Chondrocyte (in vitro differentiated cells): Measurements from ENCODE around the gene SPNS3. TPM values are rescaled to one million over a fixed set of nuclear protein-coding genes. Genes with fewer than 3 reads are reported as not detected.

Experiments used
- DNase-seq: peaks from one replicate; pipeline ENCODE4 v3.0.0; 2021; ENCODE audit warnings: mixed read lengths, low spot score
- H3K27ac Mint-ChIP-seq: one replicate; pipeline ENCODE4 v1.8.0; 2021; ENCODE audit warnings: mild to moderate bottlenecking, moderate library complexity, mixed read lengths; ENCODE audit not compliant: unreplicated experiment
- H3K27me3 Mint-ChIP-seq: 2 replicates; pipeline ENCODE4 v1.8.0; 2021; ENCODE audit warnings: low read depth, mixed read lengths
- H3K36me3 Mint-ChIP-seq: 2 replicates; pipeline ENCODE4 v1.8.0; 2021; ENCODE audit warnings: low read depth, mixed read lengths
- H3K4me1 Mint-ChIP-seq: 2 replicates; pipeline ENCODE4 v1.8.0; 2021; ENCODE audit warnings: low read depth, mild to moderate bottlenecking, mixed read lengths
- H3K4me3 Mint-ChIP-seq: one replicate; pipeline ENCODE4 v1.8.0; 2021; ENCODE audit warnings: mild to moderate bottlenecking, moderate library complexity, mixed read lengths; ENCODE audit not compliant: unreplicated experiment
- H3K9me3 Mint-ChIP-seq: 2 replicates; pipeline ENCODE4 v1.8.0; 2021; ENCODE audit warnings: low read depth, mixed read lengths
- CTCF ChIP-seq: fragments of 200-600 bp; sonication (generic); IDR thresholded peaks from 2 replicates; pipeline ENCODE4 v1.5.0; 2021; ENCODE audit warnings: antibody characterized with exemption, mild to moderate bottlenecking, moderate library complexity
- total RNA-seq: library from RNA; stranded (reverse); gene quantifications from 3 replicates; pipeline ENCODE4 v1.2.1, GENCODE V29; 2021

SPNS3 gene
- total RNA-seq, 1 donor from 2014 or later: not detected

GRCh38 chr17:4450710-4451316 lies 17.1 kb downstream of the SPNS3 start:
- peaks cover 6% of the 10 kb centered on the region for H3K27me3 Mint-ChIP-seq
- no peak overlapping the region for H3K27ac Mint-ChIP-seq
- no peaks in the 10 kb centered on the region for H3K9me3 Mint-ChIP-seq
- no peak for TF ChIP-seq CTCF
- no peak for DNase-seq
- peaks cover 2% of the 10 kb centered on the region for H3K4me1 Mint-ChIP-seq
- no peak overlapping the region for H3K4me3 Mint-ChIP-seq
- no peaks in the 10 kb centered on the region for H3K36me3 Mint-ChIP-seq

GRCh38 chr17:4453812-4454591 lies 20.3 kb downstream of the SPNS3 start:
- DNase-seq: no peak
- peaks cover 2% of the 10 kb centered on the region for H3K36me3 Mint-ChIP-seq
- TF ChIP-seq CTCF: no peak
- H3K27ac Mint-ChIP-seq: no peak overlapping the region
- H3K9me3 Mint-ChIP-seq: no peaks in the 10 kb centered on the region
- no peaks in the 10 kb centered on the region for H3K27me3 Mint-ChIP-seq
- no peak overlapping the region for H3K4me3 Mint-ChIP-seq
- H3K4me1 Mint-ChIP-seq: peaks cover 2% of the 10 kb centered on the region

- no peak for TF ChIP-seq CTCF
- H3K36me3 Mint-ChIP-seq: peaks cover 9% of the 10 kb centered on the region
Measured at GRCh38 chr17:4460661-4461060, 26.9 kb downstream of the SPNS3 start.

GRCh38 chr17:4463818-4464476 lies 30.2 kb downstream of the SPNS3 start:
- Mint-ChIP-seq H3K4me3 (no peak overlapping the region), H3K4me1 (no peaks in the 10 kb centered on the region), H3K27me3 (peaks cover 2% of the 10 kb centered on the region), H3K36me3 (peaks cover 8% of the 10 kb centered on the region), H3K27ac (no peak overlapping the region), H3K9me3 (peaks cover 18% of the 10 kb centered on the region)
- DNase-seq: no peak
- no peak for TF ChIP-seq CTCF

More at GRCh38 chr17:4460661-4461060, 26.9 kb downstream of the SPNS3 start:
- peaks cover 18% of the 10 kb centered on the region for H3K9me3 Mint-ChIP-seq
- H3K27me3 Mint-ChIP-seq: no peaks in the 10 kb centered on the region
- no peak for DNase-seq
- no peak overlapping the region for H3K4me3 Mint-ChIP-seq
- H3K4me1 Mint-ChIP-seq: no peaks in the 10 kb centered on the region
- no peak overlapping the region for H3K27ac Mint-ChIP-seq

- DNase-seq: no peak
- Mint-ChIP-seq H3K36me3 (peaks cover under 1% of the 10 kb centered on the region), H3K27ac (no peak overlapping the region), H3K4me3 (no peak overlapping the region), H3K9me3 (peaks cover 8% of the 10 kb centered on the region), H3K27me3 (peaks cover 2% of the 10 kb centered on the region), H3K4me1 (no peaks in the 10 kb centered on the region)
- TF ChIP-seq CTCF: no peak
Measured at GRCh38 chr17:4465786-4466185, 32.0 kb downstream of the SPNS3 start.
